SK-N-SH (cell line): ENCODE data around the gene JAG1. TPM values are rescaled to one million over a fixed set of nuclear protein-coding genes. Genes with fewer than 3 reads are reported as not detected.

Experiments
- CTCF ChIA-PET: fragments of 300-600, 350-600 bp; formaldehyde crosslinking; extraction: SDS; loops from one replicate; lab custom pipeline; 2021; lab: Yijun Ruan, JAX
- POLR2A ChIA-PET: fragments of 350-600 bp; sonication (Branson Sonifier 250); formaldehyde crosslinking; extraction: SDS; loops from one replicate; lab custom pipeline; 2020; ENCODE audit warnings: antibody characterized with exemption, inconsistent platforms; lab: Yijun Ruan, JAX
- DNase-seq: peaks from one replicate; pipeline ENCODE4 v3.0.0; 2012
- H2AFZ ChIP-seq: fragments of 200-600 bp; sonication (generic); 2 replicates; pipeline ENCODE4 v1.8.1; 2016; ENCODE audit warnings: antibody characterized with exemption, mild to moderate bottlenecking, low read depth
- H3F3A ChIP-seq: fragments of 200-600 bp; sonication (generic); replicated peaks from 2 replicates; pipeline ENCODE3; 2016; ENCODE audit warnings: antibody characterized with exemption, mild to moderate bottlenecking; ENCODE audit not compliant: insufficient read depth
- H3K27ac ChIP-seq, 2 experiments: fragments of 200-500 bp in 1 of 2; fragments of 200-600 bp in 1 of 2; sonication (Bioruptor generic) in 1 of 2; sonication (generic), shearing (Covaris generic) in 1 of 2; 2 replicates each; pipeline versions ENCODE4 v1.5.1 to v1.6.1; 2014 to 2016; ENCODE audit warnings: low read depth in 2 of 2, inconsistent platforms in 1 of 2, low read length in 1 of 2, mild to moderate bottlenecking in 1 of 2, mixed read lengths in 1 of 2
- H3K27me3 ChIP-seq: fragments of 200-600 bp; sonication (generic), shearing (Covaris generic); 2 replicates; pipeline ENCODE4 v1.6.1; 2016; ENCODE audit warnings: mixed run types; ENCODE audit not compliant: insufficient read depth
- H3K36me3 ChIP-seq, 2 experiments: fragments of 200-500 bp in 1 of 2; fragments of 200-600 bp in 1 of 2; sonication (Bioruptor generic) in 1 of 2; sonication (generic) in 1 of 2; replicated peaks in 1 of 2; 2 replicates each; pipeline versions ENCODE3 to v1.5.1; 2014 to 2016; ENCODE audit warnings: low read length in 1 of 2, mild to moderate bottlenecking in 1 of 2; ENCODE audit not compliant: insufficient read depth in 2 of 2, control insufficient read depth in 1 of 2
- H3K4me1 ChIP-seq, 2 experiments: fragments of 200-500 bp in 1 of 2; fragments of 200-600 bp in 1 of 2; sonication (Bioruptor generic) in 1 of 2; sonication (generic), shearing (Covaris generic) in 1 of 2; 2 replicates each; pipeline versions ENCODE4 v1.5.1 to v1.6.1; 2014 to 2016; ENCODE audit warnings: low read depth in 1 of 2, low read length in 1 of 2, mixed run types in 1 of 2; ENCODE audit not compliant: insufficient read depth in 2 of 2, control insufficient read depth in 1 of 2
- H3K4me2 ChIP-seq: fragments of 200-600 bp; sonication (generic), shearing (Covaris generic); 2 replicates; pipeline ENCODE4 v1.6.1; 2017; ENCODE audit warnings: mixed run types
- H3K4me3 ChIP-seq, 2 experiments: fragments of 200-500 bp in 1 of 2; fragments of 200-600 bp in 1 of 2; sonication (Bioruptor generic) in 1 of 2; sonication (generic), shearing (Covaris generic) in 1 of 2; 2 replicates each; pipeline versions ENCODE4 v1.5.1 to v1.8.1; 2014 to 2016; ENCODE audit warnings: low read depth in 2 of 2, inconsistent platforms in 1 of 2, low read length in 1 of 2, mild to moderate bottlenecking in 1 of 2, mixed read lengths in 1 of 2, moderate library complexity in 1 of 2
- H3K79me2 ChIP-seq: fragments of 200-600 bp; sonication (generic); 2 replicates; pipeline ENCODE4 v1.8.1; 2017; ENCODE audit warnings: mild to moderate bottlenecking; ENCODE audit not compliant: insufficient read depth
- H3K9ac ChIP-seq: fragments of 200-600 bp; sonication (generic); 2 replicates; pipeline ENCODE4 v1.6.1; 2017; ENCODE audit warnings: mixed run types
- H3K9me2 ChIP-seq: fragments of 200-600 bp; sonication (generic); 2 replicates; pipeline ENCODE4 v1.6.1; 2017; ENCODE audit warnings: mixed run types
- H3K9me3 ChIP-seq: fragments of 200-600 bp; sonication (generic); 2 replicates; pipeline ENCODE4 v1.6.1; 2017; ENCODE audit warnings: mixed run types, mild to moderate bottlenecking, moderate library complexity
- H4K20me1 ChIP-seq: fragments of 200-600 bp; sonication (generic); 2 replicates; pipeline ENCODE4 v1.6.1; 2017; ENCODE audit warnings: mild to moderate bottlenecking, mixed run types; ENCODE audit not compliant: insufficient read depth
- CTCF ChIP-seq: fragments of 200-600 bp; sonication (generic); IDR thresholded peaks from 2 replicates; pipeline ENCODE4 v1.6.1; 2017; ENCODE audit warnings: antibody characterized with exemption, mild to moderate bottlenecking, moderate library complexity
- ELF1 ChIP-seq: IDR thresholded peaks from 2 replicates; pipeline ENCODE4 v1.4.0; 2012
- EZH2phosphoT487 ChIP-seq: fragments of 200-600 bp; sonication (generic); IDR thresholded peaks from 2 replicates; pipeline ENCODE4 v1.6.1; 2017; ENCODE audit warnings: low read depth, mixed run types, mild to moderate bottlenecking, antibody characterized with exemption, moderate library complexity, borderline replicate concordance
- FOXJ3 ChIP-seq: sonication (generic); formaldehyde crosslinking; IDR thresholded peaks from 2 replicates; pipeline ENCODE4 v1.5.1; 2020; ENCODE audit warnings: mild to moderate bottlenecking, missing genetic modification reagents
- FOXM1 ChIP-seq: IDR thresholded peaks from 2 replicates; pipeline ENCODE4 v1.4.0; 2012; ENCODE audit warnings: low read depth, mild to moderate bottlenecking
- GABPA ChIP-seq: IDR thresholded peaks from 2 replicates; pipeline ENCODE4 v1.4.0; 2012; ENCODE audit warnings: low read depth, mild to moderate bottlenecking
- JUND ChIP-seq: IDR thresholded peaks from 2 replicates; pipeline ENCODE4 v1.4.0; 2012
- MAX ChIP-seq: IDR thresholded peaks from 2 replicates; pipeline ENCODE4 v1.4.0; 2012; ENCODE audit warnings: low read depth
- NFIC ChIP-seq: IDR thresholded peaks from 2 replicates; pipeline ENCODE4 v1.4.0; 2012; ENCODE audit warnings: borderline replicate concordance
- PBX3 ChIP-seq: IDR thresholded peaks from 2 replicates; pipeline ENCODE4; 2012
- POLR2AphosphoS5 ChIP-seq: IDR thresholded peaks from 2 replicates; pipeline ENCODE4 v1.6.1; 2012; ENCODE audit warnings: low read depth, low read length
- RCOR1 ChIP-seq: fragments of 150-350 bp; IDR thresholded peaks from 2 replicates; pipeline ENCODE4 v1.6.1; 2017; ENCODE audit warnings: antibody characterized with exemption, low read length
- RXRA ChIP-seq: IDR thresholded peaks from 2 replicates; pipeline ENCODE4 v1.4.0; 2012; ENCODE audit warnings: low read depth, mild to moderate bottlenecking, borderline replicate concordance
- SIN3A ChIP-seq: IDR thresholded peaks from 2 replicates; pipeline ENCODE4 v1.6.1; 2012; ENCODE audit warnings: low read depth, mild to moderate bottlenecking, low read length, moderate library complexity, borderline replicate concordance
- TAF1 ChIP-seq: IDR thresholded peaks from 2 replicates; pipeline ENCODE4 v1.6.1; 2012; ENCODE audit warnings: low read depth, mild to moderate bottlenecking, low read length, moderate library complexity, borderline replicate concordance
- TCF12 ChIP-seq: IDR thresholded peaks from 2 replicates; pipeline ENCODE4 v1.4.0; 2012
- USF1 ChIP-seq: IDR thresholded peaks from 2 replicates; pipeline ENCODE4 v1.4.0; 2012; ENCODE audit warnings: low read depth, borderline replicate concordance
- YY1 ChIP-seq: IDR thresholded peaks from 2 replicates; pipeline ENCODE4 v1.4.0; 2012; ENCODE audit warnings: low read depth, mild to moderate bottlenecking
- WGBS: methylation state at CpG from one replicate; pipeline ENCODE4 v1.1.6; 2017; ENCODE audit warnings: low lambda C conversion rate; 5-methylcytosine and 5-hydroxymethylcytosine counted together
- polyA plus RNA-seq, 3 experiments: library from polyadenylated mRNA; depleted of rRNA; stranded (reverse); fragments of >200 nt; gene quantifications; 2 replicates each; pipeline ENCODE4 v1.2.3, GENCODE V29; 2012

The JAG1 gene
- polyA plus RNA-seq, 1 of the 3 experiments (the other 2 are of a cell fraction) = 6.0 TPM

GRCh38 chr20:10609770-10610169 is 64.0 kb downstream of the JAG1 start:
- Histone ChIP-seq H4K20me1 (no peaks in the 10 kb centered on the region), H3K9me3 (no peaks in the 10 kb centered on the region), H3K9me2 (no peaks in the 10 kb centered on the region), H3K79me2 (no peaks in the 10 kb centered on the region), H3F3A (peaks cover 15% of the 10 kb centered on the region), H3K9ac (peak overlapping the region; percentile 26; the same call in 1 of the 2 replicates), H3K27me3 (no peaks in the 10 kb centered on the region), H3K4me1 (peaks cover 12 to 22% of the 10 kb centered on the region in 2 experiments; a peak in 3 of 4 replicates), H2AFZ (no peak overlapping the region), H3K4me2 (peak overlapping the region; percentile 58; the same call in 1 of the 2 replicates), H3K27ac (peak overlapping the region; percentile 28 to 98), H3K36me3 (no peaks in the 10 kb centered on the region), H3K4me3 (no peak overlapping the region)
- DNase-seq = no peak
- TF ChIP-seq CTCF (no peak), RCOR1 (no peak), EZH2phosphoT487 (no peak), POLR2AphosphoS5 (no peak), FOXJ3 (CRISPR knock-in tag) (no peak), TAF1 (no peak), PBX3 (peak; percentile 32; the same call in 1 of the 2 replicates), TCF12 (peak; percentile 16; the same call in 1 of the 2 replicates), USF1 (no peak), ELF1 (no peak)
- POLR2A ChIA-PET = no interaction called here
- CTCF ChIA-PET = no interaction called here

GRCh38 chr20:10609276-10609675 is 64.5 kb downstream of the JAG1 start:
- no peaks in the 10 kb centered on the region for H4K20me1 ChIP-seq
- no peaks in the 10 kb centered on the region for H3K9me3 ChIP-seq
- H3K4me1 ChIP-seq = peaks cover 14 to 25% of the 10 kb centered on the region in 2 experiments
- no peak overlapping the region for H3K4me3 ChIP-seq
- H3K36me3 ChIP-seq = no peaks in the 10 kb centered on the region
- no peak overlapping the region for H2AFZ ChIP-seq
- no peaks in the 10 kb centered on the region for H3K9me2 ChIP-seq
- peak overlapping the region; percentile 26; the same call in 1 of the 2 replicates for H3K9ac ChIP-seq
- no peaks in the 10 kb centered on the region for H3K27me3 ChIP-seq
- peaks cover 20% of the 10 kb centered on the region for H3F3A ChIP-seq
- TF ChIP-seq RXRA = no peak
- no peak for TF ChIP-seq FOXM1
- no peak for TF ChIP-seq PBX3
- TF ChIP-seq JUND = no peak
- no peak for TF ChIP-seq GABPA
- TF ChIP-seq POLR2AphosphoS5 = no peak
- no peak for TF ChIP-seq SIN3A
- TF ChIP-seq YY1 = no peak
- TF ChIP-seq CTCF = no peak
- TF ChIP-seq NFIC = no peak
- TF ChIP-seq MAX = no peak
- TF ChIP-seq, all 33 proteins: peak for 0
- DNase-seq = no peak
- ChIA-PET POLR2A (no interaction called here), CTCF (interaction anchor here (0.6 kb wide), 1 partner anchor 87 kb away, joined by 3 read pairs; no protein-coding TSS in a partner anchor)
- 80% methylated on average over 2 of the region's 2 CpGs for WGBS
- Histone ChIP-seq H3K4me2 (peak overlapping the region; percentile 58; the same call in 1 of the 2 replicates), H3K79me2 (no peaks in the 10 kb centered on the region), H3K27ac (peak overlapping the region; percentile 28 to 98; a peak in 3 of 4 replicates)
